Omental fat pad (tissue), 4 donors: ENCODE measurements around the gene GMIP. TPM values are rescaled to one million over a fixed set of nuclear protein-coding genes. Genes with fewer than 3 reads are reported as not detected.

Experiments used
- ATAC-seq: fragments of 150-250 bp; one replicate; pipeline ENCODE4 v1.9.1; 2016; ENCODE audit warnings: mild to moderate bottlenecking, moderate library complexity; ENCODE audit not compliant: low FRiP score
- DNase-seq: peaks from one replicate; pipeline ENCODE4 v3.0.0-alpha.2; 2019; ENCODE audit warnings: low spot score
- CTCF ChIP-seq, 3 donors: fragments of 450-650 bp; IDR thresholded peaks; one replicate each; pipeline ENCODE4 v1.5.1; 2016 to 2017; ENCODE audit warnings: antibody characterized with exemption in 3 of 3, mild to moderate bottlenecking in 3 of 3, moderate library complexity in 2 of 3
- total RNA-seq, 4 donors: library from RNA; depleted of rRNA; stranded (reverse); fragments of >200 nt; gene quantifications; one replicate each; pipeline ENCODE4 v1.1.0, GENCODE V29; 2016

Gene GMIP
- total RNA-seq, 4 donors from 2014 or later: 7.7 to 47.3 (median 18.7) TPM

- no peak for TF ChIP-seq CTCF (IDR thresholded peaks at IDR 0.05)
- no peak for DNase-seq
- ATAC-seq: no peak
Observed at GRCh38 chr19:19662871-19663255, 19.4 kb upstream of the GMIP start.

- no peak for DNase-seq
- ATAC-seq: no peak
- no peak for TF ChIP-seq CTCF (IDR thresholded peaks at IDR 0.05)
Observed at GRCh38 chr19:19662344-19662743, 18.9 kb upstream of the GMIP start.

- DNase-seq (no peak), ATAC-seq (no peak)
- TF ChIP-seq CTCF (IDR thresholded peaks at IDR 0.05): no peak
Observed at GRCh38 chr19:19661675-19662251, 18.3 kb upstream of the GMIP start.

- ATAC-seq (no peak), DNase-seq (no peak)
- TF ChIP-seq CTCF (IDR thresholded peaks at IDR 0.05): no peak
Observed at GRCh38 chr19:19661141-19661674, 17.8 kb upstream of the GMIP start.

- no peak for DNase-seq
- no peak for TF ChIP-seq CTCF (IDR thresholded peaks at IDR 0.05)
- ATAC-seq: no peak
Observed at GRCh38 chr19:19659646-19660245, 16.3 kb upstream of the GMIP start.

GRCh38 chr19:19657397-19657783 is 13.9 kb upstream of the GMIP start:
- ATAC-seq (no peak), DNase-seq (no peak)
- TF ChIP-seq CTCF (IDR thresholded peaks at IDR 0.05): no peak
